Lung (tissue), 12 donors: ENCODE results near the gene INPP4B. TPM values are rescaled to one million over a fixed set of nuclear protein-coding genes. Genes with fewer than 3 reads are reported as not detected.
A peak's percentile ranks its signal among the peaks of the same experiment; 100 is the strongest.

Experiments used
- ATAC-seq: fragments of 200-7000 bp; cut with Tn5 transposase; one replicate; pipeline ENCODE4 v1.9.1; 2020; ENCODE audit warnings: moderate number of reproducible peaks; ENCODE audit not compliant: insufficient read depth, low FRiP score
- DNase-seq, 3 donors: peaks; one replicate each; pipeline ENCODE4 v3.0.0-alpha.2; 2013 to 2017
- H3K27ac ChIP-seq, 2 donors: one replicate each; pipeline ENCODE4 v1.5.1; 2013; ENCODE audit warnings: mild to moderate bottlenecking in 2 of 2, moderate library complexity in 2 of 2, control low read depth in 1 of 2, inconsistent platforms in 1 of 2, low read depth in 1 of 2, low read length in 1 of 2
- H3K27me3 ChIP-seq, 3 donors: one replicate each; pipeline ENCODE4 v1.5.1; 2013; ENCODE audit warnings: low read length in 2 of 3; ENCODE audit not compliant: control insufficient read depth in 3 of 3, insufficient read depth in 3 of 3
- H3K36me3 ChIP-seq, 4 donors: one replicate each; pipeline ENCODE4 v1.5.1; 2013; ENCODE audit warnings: low read length in 4 of 4, mild to moderate bottlenecking in 1 of 4, moderate library complexity in 1 of 4; ENCODE audit not compliant: control insufficient read depth in 4 of 4, insufficient read depth in 4 of 4
- H3K4me1 ChIP-seq, 5 donors: one replicate each; pipeline ENCODE4 v1.5.1; 2013; ENCODE audit warnings: low read length in 5 of 5, mild to moderate bottlenecking in 2 of 5, moderate library complexity in 1 of 5; ENCODE audit not compliant: control insufficient read depth in 5 of 5, insufficient read depth in 5 of 5
- H3K4me3 ChIP-seq: one replicate; pipeline ENCODE4 v1.5.1; 2013; ENCODE audit warnings: mild to moderate bottlenecking, control low read depth, moderate library complexity
- H3K9ac ChIP-seq, 2 donors: one replicate each; pipeline ENCODE4 v1.5.1; 2013; ENCODE audit warnings: low read length in 2 of 2, control low read depth in 1 of 2; ENCODE audit not compliant: insufficient read depth in 1 of 2
- H3K9me3 ChIP-seq, 4 donors: one replicate each; pipeline ENCODE4 v1.5.1; 2013; ENCODE audit warnings: low read length in 3 of 4, mild to moderate bottlenecking in 1 of 4, moderate library complexity in 1 of 4; ENCODE audit not compliant: control insufficient read depth in 4 of 4, insufficient read depth in 3 of 4
- CTCF ChIP-seq: IDR thresholded peaks from 2 replicates; pipeline ENCODE4 v1.5.1; 2012; ENCODE audit warnings: mild to moderate bottlenecking; ENCODE audit errors: control extremely low read depth, extremely low read depth
- WGBS, 2 donors: extraction: QIAGEN DNeasy Blood & Tissue Kit; methylation state at CpG; one replicate each; pipeline ENCODE4 v1.1.7; 2013; 5-methylcytosine and 5-hydroxymethylcytosine counted together
- polyA plus RNA-seq, 2 donors: library from polyadenylated mRNA; stranded (reverse); fragments of 200-250 nt; gene quantifications; one replicate each; pipeline ENCODE4 v1.2.1, GENCODE V29; 2013
- total RNA-seq, 2 donors: library from RNA; depleted of rRNA in 1 of 2; stranded (reverse); fragments of >200 nt in 1 of 2; gene quantifications; one replicate each; pipeline ENCODE4 v1.2.1, GENCODE V29; 2014 to 2021
- donor health status: control.
- donor health status: control.
- donor health status: Bipolar disorder and iron deficiency.
- donor health status: healthy.
- donor health status: DM: yes; HTN: yes; CAD: no.

The INPP4B gene
- total and polyA plus RNA-seq, 4 donors: 2.4 to 32.6 (median 5.6) TPM

DNA sequence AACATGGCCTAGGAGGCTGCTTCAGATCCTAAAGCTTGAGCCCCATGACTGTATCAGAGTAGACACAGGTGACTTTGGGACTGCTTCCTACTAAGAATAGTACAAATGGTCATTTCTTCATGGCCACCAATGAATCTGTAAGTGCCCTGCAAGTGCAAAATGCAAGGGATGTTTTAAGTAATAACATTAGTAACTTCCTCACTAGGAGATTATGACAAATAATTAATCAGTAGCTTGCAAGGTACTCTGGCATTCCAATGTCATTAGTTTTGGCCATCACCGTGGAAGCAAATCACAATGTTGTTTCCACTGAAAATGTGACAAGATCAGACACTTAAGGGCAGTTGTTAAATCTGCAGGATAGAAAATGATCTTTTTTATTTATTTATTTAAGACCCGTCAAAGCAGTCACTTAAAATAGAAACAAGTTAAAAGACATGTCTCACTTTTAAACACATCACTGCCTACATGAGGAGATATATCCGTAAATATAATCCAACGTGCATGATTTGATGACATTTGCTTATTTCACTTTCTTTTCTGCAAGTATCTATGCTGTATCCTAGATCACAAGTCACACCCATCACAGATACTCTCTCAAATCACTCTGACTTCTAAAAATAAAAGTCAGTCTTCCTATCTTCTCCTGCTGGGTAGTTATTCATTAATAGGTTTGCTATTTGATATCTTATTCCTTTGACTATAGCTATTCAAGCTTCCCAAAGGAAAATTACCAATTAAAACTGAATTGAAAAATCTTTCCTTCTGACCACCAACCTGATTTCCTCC lies 809.1 kb downstream of the INPP4B start:
- Histone ChIP-seq H3K9me3 (no peaks in the 10 kb centered on the region), H3K27me3 (no peaks in the 10 kb centered on the region), H3K4me1 (peaks cover 0 to 3% (median 0%) of the 10 kb centered on the region in 5 donors), H3K36me3 (no peaks in the 10 kb centered on the region), H3K9ac (no peak overlapping the region), H3K27ac (peak overlapping the region in 1 of 2 donors; percentile 40), H3K4me3 (no peak overlapping the region)
- WGBS, 2 donors: 68 to 78% methylated on average over 4 of the region's 4 CpGs
- TF ChIP-seq CTCF: no peak
- no peak for ATAC-seq
- no peak for DNase-seq

- H3K36me3 ChIP-seq: no peaks in the 10 kb centered on the region
- no peaks in the 10 kb centered on the region for H3K27me3 ChIP-seq
- H3K4me1 ChIP-seq: peaks cover 0 to 3% (median 0%) of the 10 kb centered on the region in 5 donors
- H3K27ac ChIP-seq: no peak overlapping the region
- no peak for TF ChIP-seq CTCF
- no peak for DNase-seq
- H3K9ac ChIP-seq: no peak overlapping the region
- no peaks in the 10 kb centered on the region for H3K9me3 ChIP-seq
- no peak for ATAC-seq
- no peak overlapping the region for H3K4me3 ChIP-seq
These were observed 810.5 kb downstream of the INPP4B start for GRCh38 chr4:142035566-142035965.

GRCh38 chr4:142034101-142034500 lies 812.0 kb downstream of the INPP4B start:
- Histone ChIP-seq H3K4me1 (peaks cover 0 to 3% (median 0%) of the 10 kb centered on the region in 5 donors), H3K27ac (no peak overlapping the region), H3K4me3 (no peak overlapping the region), H3K9ac (no peak overlapping the region), H3K27me3 (no peaks in the 10 kb centered on the region), H3K36me3 (no peaks in the 10 kb centered on the region), H3K9me3 (no peaks in the 10 kb centered on the region)
- no peak for ATAC-seq
- TF ChIP-seq CTCF: no peak
- WGBS, 2 donors: 67 to 79% methylated on average over 3 of the region's 3 CpGs
- no peak for DNase-seq
